PC-3 (cell line): Measurements from ENCODE around the gene RPL35.

Experiments used
- EZH2 ChIP-seq: fragments of 300-600 bp; sonication (generic); IDR thresholded peaks from one replicate; pipeline ENCODE4 v1.6.1; 2017; ENCODE audit warnings: antibody characterized with exemption, mild to moderate bottlenecking, low read length; ENCODE audit not compliant: unreplicated experiment
- EZH2phosphoT487 ChIP-seq: fragments of 300-600 bp; sonication (generic); IDR thresholded peaks from 2 replicates; pipeline ENCODE4 v1.6.1; 2018; ENCODE audit warnings: mild to moderate bottlenecking, antibody characterized with exemption, low read length, borderline replicate concordance
- TF ChIP-seq, protein P1 (sequence below): fragments of 300-600 bp; sonication (generic); conservative IDR thresholded peaks from 2 replicates; pipeline ENCODE4 v1.5.1; 2017; ENCODE audit warnings: antibody characterized with exemption, low read depth, mild to moderate bottlenecking, low read length

GRCh38 chr9:124859803-124860581, 1.8 kb downstream of the RPL35 start:
- TF ChIP-seq, protein P1, sequence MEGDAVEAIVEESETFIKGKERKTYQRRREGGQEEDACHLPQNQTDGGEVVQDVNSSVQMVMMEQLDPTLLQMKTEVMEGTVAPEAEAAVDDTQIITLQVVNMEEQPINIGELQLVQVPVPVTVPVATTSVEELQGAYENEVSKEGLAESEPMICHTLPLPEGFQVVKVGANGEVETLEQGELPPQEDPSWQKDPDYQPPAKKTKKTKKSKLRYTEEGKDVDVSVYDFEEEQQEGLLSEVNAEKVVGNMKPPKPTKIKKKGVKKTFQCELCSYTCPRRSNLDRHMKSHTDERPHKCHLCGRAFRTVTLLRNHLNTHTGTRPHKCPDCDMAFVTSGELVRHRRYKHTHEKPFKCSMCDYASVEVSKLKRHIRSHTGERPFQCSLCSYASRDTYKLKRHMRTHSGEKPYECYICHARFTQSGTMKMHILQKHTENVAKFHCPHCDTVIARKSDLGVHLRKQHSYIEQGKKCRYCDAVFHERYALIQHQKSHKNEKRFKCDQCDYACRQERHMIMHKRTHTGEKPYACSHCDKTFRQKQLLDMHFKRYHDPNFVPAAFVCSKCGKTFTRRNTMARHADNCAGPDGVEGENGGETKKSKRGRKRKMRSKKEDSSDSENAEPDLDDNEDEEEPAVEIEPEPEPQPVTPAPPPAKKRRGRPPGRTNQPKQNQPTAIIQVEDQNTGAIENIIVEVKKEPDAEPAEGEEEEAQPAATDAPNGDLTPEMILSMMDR = no peak
- no peak for TF ChIP-seq EZH2phosphoT487
- TF ChIP-seq EZH2 = no peak
